B cell (primary cell): ENCODE measurements around the gene AEBP1.

Experiments
- EZH2 ChIP-seq: IDR thresholded peaks from 2 replicates; pipeline ENCODE4 v1.6.1; 2012; ENCODE audit warnings: borderline replicate concordance, low read depth, mild to moderate bottlenecking, moderate library complexity, low read length; ENCODE audit not compliant: insufficient read depth, poor library complexity, severe bottlenecking
- TF ChIP-seq, protein P1 (sequence below): fragments of 200-600 bp; IDR thresholded peaks from one replicate; pipeline ENCODE4 v1.8.0; 2022; ENCODE audit warnings: antibody characterized with exemption, mild to moderate bottlenecking

DNA sequence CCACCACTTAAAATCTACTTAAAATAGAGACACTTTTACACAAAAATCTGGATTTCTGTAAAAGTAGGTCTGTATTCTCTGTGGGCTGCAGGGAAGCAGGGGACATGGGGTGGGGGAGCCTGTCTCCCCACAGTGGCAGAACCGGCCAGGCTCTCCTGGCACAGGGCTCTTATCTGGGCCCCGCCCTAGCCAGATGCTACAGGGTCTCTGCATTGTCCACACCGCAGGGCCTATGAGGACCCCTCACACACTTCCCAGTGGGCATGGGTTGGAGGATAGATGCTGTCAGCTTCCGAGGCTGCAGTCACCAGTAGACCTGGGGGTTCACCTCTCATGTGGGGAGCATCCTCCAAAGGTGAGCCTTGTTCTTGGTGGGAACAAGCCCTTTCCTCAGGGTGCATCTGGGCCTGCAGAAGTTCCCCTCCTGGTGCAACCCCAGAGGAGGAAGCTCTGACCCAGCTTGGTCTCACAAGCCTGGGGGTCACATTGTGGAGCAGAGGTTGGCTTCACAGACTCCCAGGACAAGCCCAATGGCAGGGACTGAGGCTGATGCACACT, 52.4 kb downstream of the AEBP1 start:
- TF ChIP-seq, protein P1, sequence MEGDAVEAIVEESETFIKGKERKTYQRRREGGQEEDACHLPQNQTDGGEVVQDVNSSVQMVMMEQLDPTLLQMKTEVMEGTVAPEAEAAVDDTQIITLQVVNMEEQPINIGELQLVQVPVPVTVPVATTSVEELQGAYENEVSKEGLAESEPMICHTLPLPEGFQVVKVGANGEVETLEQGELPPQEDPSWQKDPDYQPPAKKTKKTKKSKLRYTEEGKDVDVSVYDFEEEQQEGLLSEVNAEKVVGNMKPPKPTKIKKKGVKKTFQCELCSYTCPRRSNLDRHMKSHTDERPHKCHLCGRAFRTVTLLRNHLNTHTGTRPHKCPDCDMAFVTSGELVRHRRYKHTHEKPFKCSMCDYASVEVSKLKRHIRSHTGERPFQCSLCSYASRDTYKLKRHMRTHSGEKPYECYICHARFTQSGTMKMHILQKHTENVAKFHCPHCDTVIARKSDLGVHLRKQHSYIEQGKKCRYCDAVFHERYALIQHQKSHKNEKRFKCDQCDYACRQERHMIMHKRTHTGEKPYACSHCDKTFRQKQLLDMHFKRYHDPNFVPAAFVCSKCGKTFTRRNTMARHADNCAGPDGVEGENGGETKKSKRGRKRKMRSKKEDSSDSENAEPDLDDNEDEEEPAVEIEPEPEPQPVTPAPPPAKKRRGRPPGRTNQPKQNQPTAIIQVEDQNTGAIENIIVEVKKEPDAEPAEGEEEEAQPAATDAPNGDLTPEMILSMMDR, result no peak
- no peak for TF ChIP-seq EZH2
